GM19240 (cell line): ENCODE data around the gene BAG5.
"Not testable (repeated sequence)": the region's sequence is repeated elsewhere in the genome, so short reads cannot be mapped to it uniquely, and the experiment has no call there.

Source experiments
- DNase-seq: peaks from one replicate; pipeline ENCODE4 v3.0.0; 2011; ENCODE audit warnings: low spot score; ENCODE audit not compliant: insufficient read length

BAG5 gene, protein sequence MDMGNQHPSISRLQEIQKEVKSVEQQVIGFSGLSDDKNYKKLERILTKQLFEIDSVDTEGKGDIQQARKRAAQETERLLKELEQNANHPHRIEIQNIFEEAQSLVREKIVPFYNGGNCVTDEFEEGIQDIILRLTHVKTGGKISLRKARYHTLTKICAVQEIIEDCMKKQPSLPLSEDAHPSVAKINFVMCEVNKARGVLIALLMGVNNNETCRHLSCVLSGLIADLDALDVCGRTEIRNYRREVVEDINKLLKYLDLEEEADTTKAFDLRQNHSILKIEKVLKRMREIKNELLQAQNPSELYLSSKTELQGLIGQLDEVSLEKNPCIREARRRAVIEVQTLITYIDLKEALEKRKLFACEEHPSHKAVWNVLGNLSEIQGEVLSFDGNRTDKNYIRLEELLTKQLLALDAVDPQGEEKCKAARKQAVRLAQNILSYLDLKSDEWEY

DNA sequence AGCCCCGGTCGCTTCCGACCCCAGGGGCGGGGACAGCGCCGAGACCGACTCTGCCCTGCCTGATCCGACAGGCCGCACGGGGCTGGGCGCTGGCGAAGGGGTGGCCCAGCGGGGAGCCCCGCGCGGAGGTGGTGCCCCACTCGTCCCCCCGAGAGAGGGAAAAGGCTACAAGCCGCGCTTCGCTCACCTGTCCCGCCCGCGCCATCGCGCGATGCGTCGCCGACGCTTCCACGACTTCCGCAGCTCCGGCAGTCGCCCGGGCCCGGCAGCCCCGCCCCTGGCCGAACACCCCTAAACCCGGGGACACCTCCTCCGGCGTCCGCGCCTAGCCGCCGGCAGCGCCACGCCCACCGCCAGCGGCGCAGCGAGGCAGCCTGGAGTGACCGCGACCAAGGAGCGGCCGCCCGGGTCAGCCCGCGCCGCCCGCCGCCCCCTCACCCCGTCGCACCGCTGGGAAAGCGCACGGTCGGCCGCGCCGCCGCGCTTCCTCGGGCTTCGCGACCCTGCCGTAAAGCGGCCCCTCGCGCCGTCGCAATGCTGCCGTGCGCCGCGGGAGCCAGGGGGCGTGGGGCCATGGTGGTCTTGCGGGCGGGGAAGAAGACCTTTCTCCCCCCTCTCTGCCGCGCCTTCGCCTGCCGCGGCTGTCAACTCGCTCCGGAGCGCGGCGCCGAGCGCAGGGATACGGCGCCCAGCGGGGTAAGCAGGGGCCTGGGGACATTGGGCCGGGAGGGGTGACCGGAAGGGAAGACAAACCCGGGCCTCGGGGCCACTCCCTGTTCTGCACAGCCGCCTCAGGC lies at the start of gene BAG5, which contains the start of gene COA8:
Gene BAG5, minus strand, starts transcription at position 229 of the 797 bp plus-strand sequence. CDS start 1,493 bp downstream, outside the sequence.
Gene COA8, plus strand, starts transcription at position 532 of the 797 bp plus-strand sequence. Its CDS starts 42 bp downstream, at position 574.
- peak; percentile 93 for DNase-seq

DNA sequence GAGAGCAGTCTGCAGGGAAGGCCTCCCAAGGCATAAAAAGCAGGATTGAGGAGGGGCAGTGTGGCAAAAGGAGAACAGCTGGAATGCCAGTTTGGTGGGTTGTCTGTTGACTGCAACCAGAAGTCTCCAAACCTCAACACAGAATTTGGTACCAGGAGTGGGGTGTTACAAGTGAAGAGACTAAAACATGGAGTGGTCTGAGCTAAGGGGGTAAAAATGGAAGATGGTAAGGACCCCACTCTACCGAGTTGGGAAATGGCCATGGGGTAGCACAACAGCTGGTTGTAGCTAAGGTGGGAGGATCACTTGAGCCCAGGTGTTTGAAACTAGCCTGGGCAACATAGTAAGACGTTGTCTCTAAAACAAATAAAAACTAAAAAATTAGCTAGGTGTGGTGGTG lies 48.8 kb upstream of the BAG5 start:
- no peak for DNase-seq

DNA sequence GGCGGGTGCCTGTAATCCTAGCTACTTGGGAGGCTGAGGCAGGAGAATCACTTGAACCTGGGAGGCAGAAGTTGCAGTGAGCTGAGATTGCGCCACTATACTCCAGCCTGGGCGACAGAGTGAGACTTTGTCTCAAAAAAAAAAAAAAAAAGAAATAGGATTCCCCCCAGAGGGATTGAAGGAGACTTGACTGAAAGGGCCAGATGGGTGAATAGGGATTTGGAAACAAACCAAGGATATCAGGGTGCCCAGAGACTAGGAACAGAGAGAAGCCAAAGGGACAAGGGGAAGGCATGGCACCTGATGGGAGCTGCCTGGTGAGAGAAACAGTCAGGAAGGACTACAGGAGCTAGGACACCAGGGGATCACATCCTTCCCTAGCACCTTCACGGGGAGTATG lies 46.6 kb upstream of the BAG5 start:
- DNase-seq = not testable (repeated sequence)

DNA sequence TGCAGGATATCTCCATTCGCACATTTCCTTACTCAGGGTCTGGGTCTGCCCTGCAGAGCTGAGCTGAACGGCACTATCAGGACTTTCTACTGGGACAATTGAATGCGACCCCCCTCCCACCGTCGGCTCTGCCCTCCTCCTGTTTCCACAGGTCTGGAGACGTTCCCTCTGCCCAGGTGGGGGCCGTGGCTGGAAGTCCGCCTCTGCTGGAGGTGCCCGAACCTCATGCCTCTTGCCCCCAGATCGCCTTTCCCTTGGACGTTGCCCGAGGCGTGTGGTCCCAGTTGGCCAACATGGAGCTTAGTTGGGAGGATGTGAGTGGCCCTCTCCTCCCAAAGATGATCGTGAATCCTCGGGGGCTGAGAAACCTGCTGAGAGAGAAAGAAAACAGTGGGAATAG lies 45.4 kb upstream of the BAG5 start:
- no peak for DNase-seq

DNA sequence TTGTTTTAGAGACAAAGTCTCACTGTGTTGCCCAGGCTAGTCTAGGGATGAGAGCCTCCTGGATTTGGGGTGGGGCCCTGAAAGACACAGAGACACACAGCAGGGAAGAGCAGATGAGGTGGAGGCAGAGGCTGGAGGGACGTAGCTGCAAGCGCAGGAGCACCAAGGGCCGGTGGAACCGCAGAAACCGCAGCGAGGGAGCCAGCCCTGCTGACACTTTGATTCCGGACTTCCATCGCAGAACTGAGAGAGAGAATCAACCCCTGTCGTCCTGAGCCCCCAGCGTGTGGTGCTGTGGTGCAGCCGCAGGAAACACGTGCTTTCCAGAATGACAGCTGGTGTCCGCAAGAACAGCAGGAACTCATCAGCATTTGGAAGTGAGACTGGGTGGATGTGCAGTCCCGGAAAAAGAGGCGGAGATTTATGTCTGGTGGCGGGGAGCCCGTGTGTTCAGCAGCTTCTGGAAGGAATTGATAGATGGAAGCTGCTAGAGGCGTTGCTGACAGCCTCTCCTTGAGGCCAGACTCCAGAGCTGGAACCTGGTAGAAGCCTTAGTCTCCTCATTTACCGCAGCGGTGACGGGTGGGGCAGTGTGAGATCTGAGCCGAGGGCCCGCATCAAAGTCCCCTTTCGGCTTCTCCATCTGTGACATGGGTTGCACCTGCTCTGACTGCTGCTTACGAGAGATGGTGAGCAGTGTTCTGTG lies 44.7 kb upstream of the BAG5 start:
- peak; percentile 57 for DNase-seq

DNA sequence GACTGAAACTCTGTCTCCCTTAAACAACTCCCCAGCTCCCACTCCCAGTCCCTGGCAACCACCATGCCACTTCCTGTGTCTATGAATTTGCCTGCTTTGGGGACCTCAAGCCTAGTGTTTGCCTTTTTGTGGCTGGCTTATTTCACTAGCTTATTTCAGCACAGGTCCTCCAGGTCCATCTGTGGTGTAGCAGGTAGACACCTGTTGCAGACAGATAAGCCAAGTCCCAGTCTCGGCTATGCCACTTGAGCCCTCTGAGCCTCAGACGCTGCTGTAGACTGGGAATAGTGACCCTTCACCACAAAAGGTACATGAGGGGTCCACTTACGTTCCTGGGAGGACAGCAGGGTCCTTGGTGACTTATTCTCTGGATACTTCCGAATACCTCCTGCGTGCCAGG lies 42.2 kb upstream of the BAG5 start:
- no peak for DNase-seq

DNA sequence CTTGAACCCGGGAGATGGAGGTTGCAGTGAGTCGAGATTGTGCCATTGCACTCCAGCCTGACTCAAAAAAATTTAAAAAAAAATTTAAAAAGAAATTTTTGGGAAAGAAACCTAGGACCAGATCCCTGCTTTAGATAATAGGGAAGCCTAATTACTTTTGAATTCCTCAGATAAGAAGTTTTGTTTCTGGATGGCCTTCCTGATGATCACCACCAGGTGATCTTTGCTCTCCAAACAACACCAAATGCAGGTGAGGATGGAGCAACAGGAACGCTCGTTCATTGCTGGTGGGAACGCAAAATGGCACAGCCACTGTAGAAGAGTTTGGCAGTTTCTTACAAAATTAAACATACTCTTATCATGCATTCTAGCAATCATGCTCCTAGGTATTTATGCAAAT lies 38.0 kb upstream of the BAG5 start:
- no peak for DNase-seq

DNA sequence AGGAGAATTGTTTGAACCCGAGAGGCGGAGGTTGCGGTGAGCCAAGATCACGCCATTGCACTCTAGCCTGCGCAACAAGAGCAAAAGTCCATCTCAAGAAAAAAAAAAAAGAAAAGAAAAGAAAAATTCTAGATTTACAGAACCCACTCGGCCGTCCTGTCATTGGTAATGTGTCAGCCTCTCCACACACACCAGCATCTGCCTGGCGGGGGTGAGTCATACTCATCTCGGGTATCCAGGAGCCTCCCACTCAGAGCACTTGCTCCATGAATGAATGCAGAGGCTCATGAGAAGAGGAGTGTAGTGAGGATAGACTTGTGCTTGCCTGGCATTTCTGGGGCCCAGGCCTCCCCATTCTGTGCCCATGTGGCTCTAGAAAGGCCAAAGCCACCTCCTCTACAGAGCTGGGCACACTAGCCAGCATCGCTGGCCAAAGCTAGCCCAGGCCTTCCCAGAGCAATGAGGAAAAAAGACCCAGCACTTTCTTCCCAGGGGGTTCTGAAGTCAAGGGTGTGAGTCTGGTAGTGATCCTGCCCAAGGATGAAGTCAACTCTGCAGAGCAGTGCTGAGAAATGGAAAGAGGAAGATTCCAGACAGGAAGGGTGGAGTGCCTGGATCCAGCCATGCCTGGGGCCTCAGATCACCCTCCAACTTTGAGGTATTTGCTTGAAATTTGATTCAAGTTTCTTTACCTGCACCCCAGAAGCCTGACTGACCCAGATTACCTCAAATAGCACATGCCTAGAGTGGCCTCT lies 35.3 kb upstream of the BAG5 start:
- no peak for DNase-seq

DNA sequence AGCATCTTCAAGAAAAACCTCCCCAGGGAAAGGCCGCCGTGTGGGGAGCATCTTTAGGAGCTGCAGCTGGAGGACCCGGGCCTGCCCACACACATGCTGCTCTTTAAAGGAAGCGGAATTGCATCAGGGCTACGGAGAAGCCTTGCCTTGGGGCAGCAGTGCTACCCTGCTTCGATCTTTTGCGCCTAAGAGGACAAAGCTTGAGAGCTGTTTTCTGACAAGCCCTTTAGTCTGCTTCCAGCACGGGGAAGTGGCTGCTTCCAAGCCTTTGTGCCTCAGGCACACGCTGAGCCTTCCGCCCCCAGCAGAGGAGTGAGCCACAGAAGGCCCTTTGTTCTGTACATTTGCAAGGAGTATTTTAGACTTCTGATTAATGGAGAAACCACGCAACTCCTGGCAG lies 31.8 kb upstream of the BAG5 start:
- DNase-seq = no peak

DNA sequence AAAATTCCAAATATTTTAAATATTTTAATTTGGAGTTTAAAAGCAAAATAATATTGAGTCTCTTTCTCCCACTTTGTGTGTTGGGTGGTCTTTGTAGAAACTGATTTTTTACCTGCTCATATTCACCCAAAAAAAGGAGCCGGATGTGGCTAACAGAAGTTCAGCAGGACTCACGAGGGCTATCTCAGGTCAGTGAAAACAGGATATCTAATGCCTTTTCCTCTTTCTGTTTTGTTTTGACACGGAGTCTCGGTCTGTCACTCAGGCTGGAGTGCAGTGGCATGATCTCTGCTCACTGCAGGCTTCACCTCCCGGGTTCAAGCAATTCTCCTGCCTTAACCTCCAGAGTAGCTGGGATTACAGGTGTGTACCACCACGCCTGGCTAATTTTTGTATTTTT lies 31.1 kb upstream of the BAG5 start:
- peak; percentile 67 for DNase-seq

DNA sequence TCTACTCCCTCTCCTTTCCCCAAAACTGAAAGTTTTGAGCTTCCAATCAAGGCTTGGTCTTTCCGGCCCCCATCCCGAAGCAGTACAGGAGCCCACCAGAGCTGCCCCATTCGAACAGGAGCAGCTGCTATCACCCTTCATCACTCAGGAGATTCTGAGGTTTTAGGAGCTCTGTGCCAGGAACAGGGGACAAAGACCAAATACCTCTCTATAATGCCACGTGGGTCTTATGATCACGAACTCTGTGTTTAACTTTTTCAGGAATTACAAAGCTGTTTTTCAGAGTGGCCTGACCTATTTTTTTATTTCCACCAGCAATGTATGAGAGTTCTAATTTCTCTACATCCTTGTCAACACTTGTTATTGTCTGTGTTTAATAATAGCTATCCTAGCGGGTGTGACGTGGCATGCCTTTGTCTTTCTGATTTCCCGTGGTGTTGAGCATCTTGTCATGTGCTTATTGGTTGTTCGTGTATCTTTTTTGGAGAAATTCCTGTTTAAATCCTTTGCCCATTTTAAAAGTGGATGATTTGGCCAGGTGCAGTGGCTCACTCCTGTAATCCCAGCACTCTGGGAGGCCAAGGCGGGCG lies 22.0 kb upstream of the BAG5 start:
- DNase-seq = no peak

DNA sequence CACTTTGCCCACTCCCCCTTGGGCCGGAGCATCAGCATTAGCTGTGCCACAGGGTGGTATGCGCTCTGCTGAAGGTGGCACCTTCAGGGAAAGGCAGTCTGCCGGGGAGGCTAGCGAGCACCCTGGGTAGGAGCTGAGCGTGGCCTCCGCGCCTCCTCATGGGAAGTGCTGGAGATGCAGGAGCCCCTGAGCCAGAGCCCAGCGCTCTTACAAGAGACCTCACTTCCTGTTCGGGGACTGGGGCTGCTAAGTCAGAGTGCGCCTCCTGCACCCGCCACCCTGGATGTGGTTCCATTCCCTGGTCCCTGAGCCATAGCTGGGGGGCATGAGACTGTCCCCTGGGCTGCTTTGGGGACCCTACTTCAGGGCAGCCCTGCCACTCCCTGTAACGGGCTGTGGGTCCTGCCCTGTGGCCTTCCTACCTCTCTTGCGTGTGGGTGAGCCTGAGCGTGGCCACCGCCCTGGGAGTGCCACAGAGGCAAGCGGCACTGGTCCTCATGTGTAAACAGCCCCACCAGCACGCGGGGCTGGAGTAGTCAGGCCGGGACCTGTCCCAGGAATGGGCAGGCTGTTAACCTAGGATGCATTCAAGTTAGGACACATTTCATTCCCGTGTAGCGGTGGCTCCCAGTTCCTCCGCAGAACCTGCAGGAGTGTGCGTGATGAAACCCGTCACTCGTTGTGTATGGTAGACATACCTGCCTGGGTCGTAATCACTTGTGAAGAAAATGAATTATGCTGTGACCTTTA lies 19.7 kb upstream of the BAG5 start:
- no peak for DNase-seq

DNA sequence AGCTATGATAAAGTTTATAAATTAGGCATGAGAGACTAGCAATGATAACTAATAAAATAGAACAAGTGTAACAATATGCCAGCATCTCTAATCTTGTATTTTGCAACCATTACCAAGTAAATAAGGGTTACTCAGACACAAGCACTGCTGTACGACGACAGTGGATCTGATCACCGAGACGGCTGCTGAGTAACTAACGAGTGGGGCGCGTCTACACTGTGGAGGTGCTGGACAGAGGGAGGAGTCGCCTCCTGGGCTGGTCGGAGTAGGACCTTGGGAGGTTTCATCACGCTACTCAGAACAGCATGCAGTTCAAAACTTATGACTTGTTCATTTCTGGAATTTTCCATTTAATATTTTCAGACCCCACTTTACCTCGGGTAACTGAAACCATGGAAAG lies 18.7 kb upstream of the BAG5 start:
- DNase-seq = no peak

DNA sequence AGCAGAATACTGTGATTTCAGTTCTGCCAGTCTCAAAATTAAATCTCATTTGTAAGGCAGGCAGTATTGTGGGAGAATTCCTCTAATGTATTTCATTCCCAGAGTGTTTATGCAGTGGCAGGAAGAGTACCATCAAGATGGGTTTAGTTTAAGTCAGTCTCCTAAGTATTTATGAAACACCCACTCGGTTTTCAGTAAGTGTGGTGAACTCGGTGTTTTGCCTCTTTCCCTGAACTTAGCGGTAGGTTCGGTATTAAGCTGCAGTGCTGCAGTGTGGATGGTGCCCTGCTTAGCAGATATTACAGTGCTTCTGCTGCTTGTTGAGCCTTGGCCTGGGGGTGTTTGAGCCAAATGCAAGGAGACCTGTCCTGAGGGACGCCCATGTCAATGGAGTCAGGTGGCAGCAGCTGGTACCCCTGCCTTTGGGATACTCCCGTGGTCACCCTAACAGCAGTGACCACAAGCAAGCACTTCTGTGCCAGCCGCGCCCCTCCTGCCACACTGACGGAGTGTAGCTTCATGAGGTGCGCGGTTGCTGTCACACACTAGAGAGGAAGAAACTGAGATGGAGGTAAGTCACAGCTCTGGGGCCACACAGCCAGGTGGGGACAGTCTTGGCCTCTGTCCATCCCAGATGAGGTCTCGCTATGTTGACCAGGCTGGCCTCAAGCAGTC lies 16.1 kb upstream of the BAG5 start:
- DNase-seq = no peak

DNA sequence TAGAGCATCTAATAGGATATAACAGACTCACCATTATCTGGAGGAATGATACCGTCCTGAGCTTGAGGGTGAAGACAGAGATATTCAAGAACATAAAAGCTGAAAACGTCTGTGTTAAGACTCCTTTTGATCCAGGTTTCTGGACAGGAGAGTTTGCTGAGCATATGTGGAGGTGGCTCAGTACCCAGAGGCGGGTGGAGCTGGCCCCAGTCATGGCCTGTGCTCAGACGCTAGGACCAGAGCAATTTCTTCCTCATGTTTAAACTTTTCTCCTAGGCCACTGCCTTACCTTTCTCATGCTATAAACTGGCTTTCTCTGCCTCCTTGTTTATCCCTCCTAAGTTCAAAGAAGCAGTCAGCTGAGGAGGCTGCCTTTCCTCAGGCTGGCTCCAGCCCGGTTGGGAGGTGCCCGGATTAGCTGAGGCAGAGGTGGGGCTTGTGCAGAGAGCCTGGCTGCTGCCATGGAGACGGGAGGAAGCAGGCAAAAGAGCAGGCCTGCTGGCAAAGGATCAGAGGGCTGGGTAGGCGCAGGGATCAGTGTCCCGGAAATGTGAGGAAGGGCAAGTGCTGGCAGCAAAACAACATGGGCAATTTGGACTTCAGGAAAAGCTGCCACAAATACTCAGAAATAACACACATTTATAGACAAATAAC lies 14.0 kb upstream of the BAG5 start:
- no peak for DNase-seq

DNA sequence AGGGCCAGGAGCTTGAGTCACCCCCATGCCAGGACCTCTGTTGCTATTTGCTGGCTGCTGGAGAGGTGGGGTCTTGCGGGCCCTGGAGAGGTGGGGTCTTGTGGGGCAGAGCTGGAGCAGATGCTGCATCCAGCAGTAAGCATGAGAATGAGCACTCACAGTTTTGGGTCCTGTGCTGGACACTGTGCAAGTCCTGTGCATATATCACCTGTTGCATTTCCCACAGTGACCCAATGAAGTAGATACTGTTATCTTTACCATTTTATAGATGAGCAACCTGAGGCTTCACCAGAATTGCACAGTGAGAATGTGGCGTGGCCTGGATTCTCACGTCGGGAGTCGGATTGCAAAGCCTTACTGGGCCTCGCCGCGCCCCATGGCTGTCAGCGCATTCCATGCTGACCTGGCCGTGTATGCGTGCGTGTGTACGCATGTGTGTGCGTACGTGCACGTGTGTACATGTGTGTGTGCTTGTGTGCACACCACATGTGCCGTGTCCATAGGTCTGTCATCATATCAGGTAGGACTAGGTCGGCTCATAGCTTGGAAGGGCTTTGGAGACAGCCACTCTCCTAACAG lies 12.3 kb upstream of the BAG5 start:
- DNase-seq = no peak

DNA sequence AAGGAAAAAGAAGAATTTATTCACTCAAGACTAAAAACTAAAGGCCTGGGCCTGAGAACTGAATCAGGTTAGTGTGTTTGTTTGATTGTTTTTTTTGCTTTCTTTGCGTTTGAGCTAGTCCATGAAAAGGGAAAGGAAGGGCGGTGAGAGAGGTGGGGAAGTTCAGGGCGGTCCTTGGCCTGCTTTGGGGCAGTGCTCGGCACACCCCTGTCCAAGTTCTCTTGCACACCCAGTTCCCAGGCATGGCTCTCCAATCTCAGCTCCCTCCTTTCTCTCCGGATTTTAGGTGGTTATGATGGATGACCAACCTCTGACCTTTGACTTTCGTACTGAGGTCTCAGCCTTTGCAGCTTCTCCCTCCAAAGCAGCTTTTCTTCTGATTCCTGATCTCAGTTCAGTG lies 11.6 kb upstream of the BAG5 start:
- DNase-seq = no peak

DNA sequence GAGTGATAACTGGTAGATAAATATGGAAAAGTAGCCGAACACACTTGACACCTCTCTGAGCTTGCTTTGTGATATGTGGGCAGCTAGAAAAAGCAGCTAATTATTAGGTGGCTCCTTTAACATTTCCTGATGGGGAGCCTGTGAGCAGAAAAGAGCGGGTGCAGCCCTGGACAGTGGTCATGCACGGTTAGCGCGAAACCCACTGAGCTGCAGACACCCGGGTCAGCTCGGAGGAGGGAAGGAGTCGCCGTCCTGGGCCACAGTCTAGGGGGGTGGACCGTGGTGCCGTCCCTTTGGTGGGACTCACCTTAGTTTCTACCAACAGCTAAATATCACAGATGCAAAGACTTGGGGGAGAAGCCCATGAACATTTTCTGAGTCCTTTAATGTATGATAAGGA lies 7.0 kb upstream of the BAG5 start:
- DNase-seq = no peak

DNA sequence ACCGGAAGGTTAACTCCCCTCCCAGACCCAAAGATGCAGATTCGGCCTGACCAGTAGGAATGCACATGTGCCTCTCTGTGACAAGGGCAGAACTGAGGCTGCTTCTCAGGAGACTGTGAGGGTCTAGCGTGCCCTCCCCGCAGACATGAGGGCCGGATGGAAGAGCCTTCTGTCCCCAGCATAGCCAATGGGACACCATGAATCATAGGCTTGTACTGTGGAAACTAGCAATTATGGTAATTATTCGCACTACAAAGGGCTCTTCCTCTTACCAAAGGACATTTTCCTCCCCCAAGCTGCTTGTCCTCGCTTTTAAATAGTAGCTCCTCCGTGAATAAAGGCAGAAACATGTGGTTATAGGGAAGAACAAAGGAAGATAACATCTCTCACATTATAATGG lies 6.5 kb upstream of the BAG5 start:
- no peak for DNase-seq
